Measurements from ENCODE around the gene ALDH1A1.
A peak's percentile ranks its signal among the peaks of the same experiment; 100 is the strongest.

The ALDH1A1 gene

GRCh38 chr9:72980183-72980582 is 27.3 kb upstream of the ALDH1A1 start:
- no peaks in the 10 kb centered on the region for H3K36me3 ChIP-seq (ENCODE audit: control insufficient read depth in 5 of 5, insufficient read depth in 5 of 5, low read length in 5 of 5)
- H3K27ac ChIP-seq (ENCODE audit: low read depth, low read length) = no peak overlapping the region
- no peak overlapping the region for H3K4me3 ChIP-seq (ENCODE audit: low read depth in 1 of 5, low read length in 5 of 5)
- no peak overlapping the region for H3K9ac ChIP-seq (ENCODE audit: low read length in 5 of 5)
- H3K27me3 ChIP-seq (ENCODE audit: control insufficient read depth in 5 of 5, insufficient read depth in 4 of 5, low read length in 5 of 5) = no peaks in the 10 kb centered on the region
- H3K9me3 ChIP-seq (ENCODE audit: control insufficient read depth in 5 of 5, low read length in 5 of 5) = no peaks in the 10 kb centered on the region
- peaks cover 0 to 11% (median 0%) of the 10 kb centered on the region in 5 donors for H3K4me1 ChIP-seq (ENCODE audit: control insufficient read depth in 5 of 5, insufficient read depth in 5 of 5, low read length in 5 of 5)

- H3K4me1 ChIP-seq (ENCODE audit: control insufficient read depth in 5 of 5, insufficient read depth in 5 of 5, low read length in 5 of 5) = peaks cover 0 to 11% (median 0%) of the 10 kb centered on the region in 5 donors
- no peaks in the 10 kb centered on the region for H3K9me3 ChIP-seq (ENCODE audit: control insufficient read depth in 5 of 5, low read length in 5 of 5)
- H3K36me3 ChIP-seq (ENCODE audit: control insufficient read depth in 5 of 5, insufficient read depth in 5 of 5, low read length in 5 of 5) = no peaks in the 10 kb centered on the region
- H3K27me3 ChIP-seq (ENCODE audit: control insufficient read depth in 5 of 5, insufficient read depth in 4 of 5, low read length in 5 of 5) = no peaks in the 10 kb centered on the region
- no peak overlapping the region for H3K27ac ChIP-seq (ENCODE audit: low read depth, low read length)
- no peak overlapping the region for H3K9ac ChIP-seq (ENCODE audit: low read length in 5 of 5)
- no peak overlapping the region for H3K4me3 ChIP-seq (ENCODE audit: low read depth in 1 of 5, low read length in 5 of 5)
Measured at GRCh38 chr9:72979405-72980100, 26.7 kb upstream of the ALDH1A1 start.

DNA sequence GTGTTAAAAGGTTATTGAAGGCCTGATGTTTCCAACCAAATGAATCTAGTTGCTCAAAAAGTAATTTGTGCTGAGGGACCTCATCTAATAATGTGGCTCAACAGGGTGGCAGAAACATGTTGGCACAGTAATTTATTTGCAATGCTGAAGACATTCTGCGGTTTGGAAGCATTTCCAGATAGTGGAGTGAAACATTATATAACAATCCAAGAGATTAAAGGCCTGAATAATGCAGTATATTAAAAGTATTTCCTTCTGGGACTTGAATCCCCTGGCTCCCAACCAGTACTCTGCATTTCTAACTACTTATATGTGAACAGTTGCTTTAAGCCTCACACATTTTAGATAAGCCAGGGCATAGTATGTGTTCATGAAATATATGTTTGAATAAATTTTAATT is 25.9 kb upstream of the ALDH1A1 start:
- Histone ChIP-seq H3K4me1 (ENCODE audit: control insufficient read depth in 5 of 5, insufficient read depth in 5 of 5, low read length in 5 of 5) (peaks cover 0 to 11% (median 0%) of the 10 kb centered on the region in 5 donors), H3K27me3 (ENCODE audit: control insufficient read depth in 5 of 5, insufficient read depth in 4 of 5, low read length in 5 of 5) (no peaks in the 10 kb centered on the region), H3K9me3 (ENCODE audit: control insufficient read depth in 5 of 5, low read length in 5 of 5) (no peaks in the 10 kb centered on the region), H3K36me3 (ENCODE audit: control insufficient read depth in 5 of 5, insufficient read depth in 5 of 5, low read length in 5 of 5) (no peaks in the 10 kb centered on the region), H3K4me3 (ENCODE audit: low read depth in 1 of 5, low read length in 5 of 5) (no peak overlapping the region), H3K9ac (ENCODE audit: low read length in 5 of 5) (no peak overlapping the region), H3K27ac (ENCODE audit: low read depth, low read length) (no peak overlapping the region)

GRCh38 chr9:72977670-72978069 is 24.8 kb upstream of the ALDH1A1 start:
- Histone ChIP-seq H3K9me3 (ENCODE audit: control insufficient read depth in 5 of 5, low read length in 5 of 5) (no peaks in the 10 kb centered on the region), H3K9ac (ENCODE audit: low read length in 5 of 5) (no peak overlapping the region), H3K27me3 (ENCODE audit: control insufficient read depth in 5 of 5, insufficient read depth in 4 of 5, low read length in 5 of 5) (no peaks in the 10 kb centered on the region), H3K27ac (ENCODE audit: low read depth, low read length) (no peak overlapping the region), H3K36me3 (ENCODE audit: control insufficient read depth in 5 of 5, insufficient read depth in 5 of 5, low read length in 5 of 5) (no peaks in the 10 kb centered on the region), H3K4me3 (ENCODE audit: low read depth in 1 of 5, low read length in 5 of 5) (no peak overlapping the region), H3K4me1 (ENCODE audit: control insufficient read depth in 5 of 5, insufficient read depth in 5 of 5, low read length in 5 of 5) (peaks cover 0 to 11% (median 0%) of the 10 kb centered on the region in 5 donors)

GRCh38 chr9:72974501-72974900 is 21.6 kb upstream of the ALDH1A1 start:
- no peak overlapping the region for H3K9ac ChIP-seq (ENCODE audit: low read length in 5 of 5)
- no peaks in the 10 kb centered on the region for H3K27me3 ChIP-seq (ENCODE audit: control insufficient read depth in 5 of 5, insufficient read depth in 4 of 5, low read length in 5 of 5)
- H3K4me1 ChIP-seq (ENCODE audit: control insufficient read depth in 5 of 5, insufficient read depth in 5 of 5, low read length in 5 of 5) = peaks cover 0 to 11% (median 0%) of the 10 kb centered on the region in 5 donors
- H3K9me3 ChIP-seq (ENCODE audit: control insufficient read depth in 5 of 5, low read length in 5 of 5) = no peaks in the 10 kb centered on the region
- no peak overlapping the region for H3K4me3 ChIP-seq (ENCODE audit: low read depth in 1 of 5, low read length in 5 of 5)
- no peak overlapping the region for H3K27ac ChIP-seq (ENCODE audit: low read depth, low read length)
- H3K36me3 ChIP-seq (ENCODE audit: control insufficient read depth in 5 of 5, insufficient read depth in 5 of 5, low read length in 5 of 5) = no peaks in the 10 kb centered on the region

DNA sequence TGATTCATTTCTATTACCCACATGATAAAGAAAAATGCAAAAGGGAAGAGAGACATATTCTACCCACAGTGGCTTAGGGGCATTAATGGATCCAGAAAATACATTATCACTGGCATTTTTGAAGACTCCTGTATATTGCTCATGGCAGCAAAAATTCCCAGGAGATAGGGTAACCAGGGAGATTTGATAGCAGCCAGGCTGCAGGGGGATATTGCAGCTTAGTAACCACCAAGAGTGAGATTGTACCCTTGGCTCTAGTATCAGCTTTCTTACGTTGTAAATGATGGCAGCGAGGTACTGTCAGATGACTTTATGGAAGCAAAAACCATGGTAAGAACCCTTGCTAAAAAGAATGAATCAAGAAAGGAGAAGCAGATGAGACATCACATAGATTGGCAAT is 19.8 kb upstream of the ALDH1A1 start:
- H3K9me3 ChIP-seq (ENCODE audit: control insufficient read depth in 5 of 5, low read length in 5 of 5) = no peaks in the 10 kb centered on the region
- H3K4me1 ChIP-seq (ENCODE audit: control insufficient read depth in 5 of 5, insufficient read depth in 5 of 5, low read length in 5 of 5) = no peaks in the 10 kb centered on the region
- no peak overlapping the region for H3K4me3 ChIP-seq (ENCODE audit: low read depth in 1 of 5, low read length in 5 of 5)
- H3K27me3 ChIP-seq (ENCODE audit: control insufficient read depth in 5 of 5, insufficient read depth in 4 of 5, low read length in 5 of 5) = no peaks in the 10 kb centered on the region
- H3K36me3 ChIP-seq (ENCODE audit: control insufficient read depth in 5 of 5, insufficient read depth in 5 of 5, low read length in 5 of 5) = no peaks in the 10 kb centered on the region
- no peak overlapping the region for H3K9ac ChIP-seq (ENCODE audit: low read length in 5 of 5)
- no peak overlapping the region for H3K27ac ChIP-seq (ENCODE audit: low read depth, low read length)

- H3K27ac ChIP-seq (ENCODE audit: low read depth, low read length) = no peak overlapping the region
- no peaks in the 10 kb centered on the region for H3K9me3 ChIP-seq (ENCODE audit: control insufficient read depth in 5 of 5, low read length in 5 of 5)
- H3K4me1 ChIP-seq (ENCODE audit: control insufficient read depth in 5 of 5, insufficient read depth in 5 of 5, low read length in 5 of 5) = no peaks in the 10 kb centered on the region
- H3K9ac ChIP-seq (ENCODE audit: low read length in 5 of 5) = no peak overlapping the region
- H3K27me3 ChIP-seq (ENCODE audit: control insufficient read depth in 5 of 5, insufficient read depth in 4 of 5, low read length in 5 of 5) = no peaks in the 10 kb centered on the region
- H3K4me3 ChIP-seq (ENCODE audit: low read depth in 1 of 5, low read length in 5 of 5) = no peak overlapping the region
- no peaks in the 10 kb centered on the region for H3K36me3 ChIP-seq (ENCODE audit: control insufficient read depth in 5 of 5, insufficient read depth in 5 of 5, low read length in 5 of 5)
Measured at GRCh38 chr9:72971411-72971810, 18.6 kb upstream of the ALDH1A1 start.

- Histone ChIP-seq H3K9ac (ENCODE audit: low read length in 5 of 5) (no peak overlapping the region), H3K9me3 (ENCODE audit: control insufficient read depth in 5 of 5, low read length in 5 of 5) (peaks cover 0 to 10% (median 2%) of the 10 kb centered on the region in 5 donors), H3K36me3 (ENCODE audit: control insufficient read depth in 5 of 5, insufficient read depth in 5 of 5, low read length in 5 of 5) (no peaks in the 10 kb centered on the region), H3K4me1 (ENCODE audit: control insufficient read depth in 5 of 5, insufficient read depth in 5 of 5, low read length in 5 of 5) (peaks cover 0 to 3% (median 1%) of the 10 kb centered on the region in 5 donors), H3K27ac (ENCODE audit: low read depth, low read length) (no peak overlapping the region), H3K4me3 (ENCODE audit: low read depth in 1 of 5, low read length in 5 of 5) (no peak overlapping the region), H3K27me3 (ENCODE audit: control insufficient read depth in 5 of 5, insufficient read depth in 4 of 5, low read length in 5 of 5) (no peaks in the 10 kb centered on the region)
Measured at GRCh38 chr9:72960446-72960845, 7.6 kb upstream of the ALDH1A1 start.

DNA sequence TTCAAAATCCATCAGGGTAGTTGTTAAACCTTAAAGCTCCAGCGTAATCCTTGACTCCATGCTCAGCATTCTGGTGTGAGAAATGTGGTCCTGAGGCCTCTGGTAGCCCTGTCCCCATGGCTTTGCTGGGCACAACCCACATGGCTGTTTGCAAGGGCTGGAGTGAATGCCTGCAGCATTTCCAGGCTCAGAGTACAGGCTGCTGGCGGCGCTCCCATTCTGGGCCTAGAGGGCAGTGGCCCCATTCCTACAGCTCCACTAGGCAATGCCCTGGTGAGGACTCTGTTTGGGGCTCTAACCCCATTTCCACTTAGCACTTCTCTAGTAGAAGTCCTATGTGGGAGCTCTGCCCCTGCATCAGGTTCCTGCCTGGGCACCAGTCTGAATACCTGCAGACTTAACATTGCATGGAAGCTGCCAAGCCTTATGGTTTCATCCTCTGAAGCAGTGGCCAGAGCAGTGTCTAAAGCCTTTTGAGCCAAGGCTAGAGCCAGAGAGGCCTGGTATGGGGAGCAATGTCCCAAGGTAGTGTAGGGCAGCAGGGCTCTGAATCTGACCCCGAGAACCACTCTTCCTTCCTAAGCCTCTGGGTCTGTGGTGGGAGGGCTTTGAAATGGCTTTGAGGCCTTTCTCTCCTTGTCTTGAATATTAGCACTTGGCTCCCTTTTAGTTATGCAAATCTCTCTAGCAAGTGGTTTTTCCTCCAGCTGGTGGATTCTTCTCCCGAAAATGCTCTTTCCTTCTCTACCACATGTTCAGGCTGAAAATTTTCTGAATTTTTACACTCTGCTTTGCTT is 5.8 kb upstream of the ALDH1A1 start:
- Histone ChIP-seq H3K27ac (ENCODE audit: low read depth, low read length) (no peak overlapping the region), H3K27me3 (ENCODE audit: control insufficient read depth in 5 of 5, insufficient read depth in 4 of 5, low read length in 5 of 5) (no peaks in the 10 kb centered on the region), H3K9me3 (ENCODE audit: control insufficient read depth in 5 of 5, low read length in 5 of 5) (peaks cover 0 to 10% (median 2%) of the 10 kb centered on the region in 5 donors), H3K36me3 (ENCODE audit: control insufficient read depth in 5 of 5, insufficient read depth in 5 of 5, low read length in 5 of 5) (no peaks in the 10 kb centered on the region), H3K4me1 (ENCODE audit: control insufficient read depth in 5 of 5, insufficient read depth in 5 of 5, low read length in 5 of 5) (peaks cover 0 to 19% (median 18%) of the 10 kb centered on the region in 5 donors), H3K4me3 (ENCODE audit: low read depth in 1 of 5, low read length in 5 of 5) (peak overlapping the region in 1 of 5 donors; percentile 6), H3K9ac (ENCODE audit: low read length in 5 of 5) (no peak overlapping the region)

DNA sequence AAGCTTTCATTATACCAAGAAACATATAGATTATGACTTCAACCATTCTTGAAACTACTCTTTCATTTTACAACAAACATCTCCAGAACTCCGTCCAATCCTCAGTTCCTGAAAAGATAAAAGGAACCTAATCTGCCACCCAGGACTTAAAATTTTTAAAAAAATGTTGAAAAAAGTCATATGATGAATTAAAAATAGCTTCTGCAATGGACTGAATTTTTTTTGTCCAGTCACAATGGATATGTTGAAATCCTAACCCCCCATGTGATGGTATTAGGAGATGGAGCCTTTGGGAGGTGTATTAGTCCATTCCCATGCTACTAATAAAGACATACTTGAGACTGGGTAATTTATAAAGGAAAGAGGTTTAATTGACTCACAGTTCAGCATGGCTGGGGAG is 2.7 kb upstream of the ALDH1A1 start:
- H3K27ac ChIP-seq (ENCODE audit: low read depth, low read length) = peak overlapping the region; percentile 74
- no peaks in the 10 kb centered on the region for H3K36me3 ChIP-seq (ENCODE audit: control insufficient read depth in 5 of 5, insufficient read depth in 5 of 5, low read length in 5 of 5)
- no peak overlapping the region for H3K4me3 ChIP-seq (ENCODE audit: low read depth in 1 of 5, low read length in 5 of 5)
- peaks cover 0 to 43% (median 34%) of the 10 kb centered on the region in 5 donors for H3K4me1 ChIP-seq (ENCODE audit: control insufficient read depth in 5 of 5, insufficient read depth in 5 of 5, low read length in 5 of 5)
- H3K27me3 ChIP-seq (ENCODE audit: control insufficient read depth in 5 of 5, insufficient read depth in 4 of 5, low read length in 5 of 5) = no peaks in the 10 kb centered on the region
- H3K9ac ChIP-seq (ENCODE audit: low read length in 5 of 5) = no peak overlapping the region
- H3K9me3 ChIP-seq (ENCODE audit: control insufficient read depth in 5 of 5, low read length in 5 of 5) = peaks cover 0 to 10% (median 2%) of the 10 kb centered on the region in 5 donors

Data from subcutaneous abdominal adipose tissue (tissue), 5 donors.